HG02943 (cell line): Measurements from ENCODE around the gene NIM1K.
"Not testable (repeated sequence)": the region's sequence is repeated elsewhere in the genome, so short reads cannot be mapped to it uniquely, and the experiment has no call there.

Experiments used
- ATAC-seq: cut with Tn5 transposase; IDR thresholded peaks from one replicate; pipeline ENCODE4 v1.9.1; 2021; ENCODE audit warnings: mild to moderate bottlenecking, low read depth, moderate library complexity; ENCODE audit not compliant: unreplicated experiment

Gene NIM1K

DNA sequence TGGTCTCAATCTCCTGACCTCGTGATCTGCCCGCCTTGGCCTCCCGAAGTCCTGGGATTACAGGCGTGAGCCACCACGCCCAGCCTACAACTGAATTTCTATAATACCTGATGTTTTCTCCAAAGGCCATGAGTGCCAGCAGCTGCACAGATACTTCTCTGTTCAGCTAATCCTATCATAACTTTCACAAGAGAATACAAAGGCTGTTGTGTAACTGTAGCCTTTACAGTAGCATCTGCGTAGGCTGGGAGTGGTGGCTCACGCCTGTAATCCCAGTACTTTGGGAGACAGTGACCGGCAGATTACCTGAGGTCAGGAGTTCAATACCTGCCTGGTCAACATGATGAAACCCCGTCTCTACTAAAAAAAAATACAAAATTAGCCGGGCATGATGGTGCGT is 8.9 kb upstream of the NIM1K start:
- not testable (repeated sequence) for ATAC-seq

DNA sequence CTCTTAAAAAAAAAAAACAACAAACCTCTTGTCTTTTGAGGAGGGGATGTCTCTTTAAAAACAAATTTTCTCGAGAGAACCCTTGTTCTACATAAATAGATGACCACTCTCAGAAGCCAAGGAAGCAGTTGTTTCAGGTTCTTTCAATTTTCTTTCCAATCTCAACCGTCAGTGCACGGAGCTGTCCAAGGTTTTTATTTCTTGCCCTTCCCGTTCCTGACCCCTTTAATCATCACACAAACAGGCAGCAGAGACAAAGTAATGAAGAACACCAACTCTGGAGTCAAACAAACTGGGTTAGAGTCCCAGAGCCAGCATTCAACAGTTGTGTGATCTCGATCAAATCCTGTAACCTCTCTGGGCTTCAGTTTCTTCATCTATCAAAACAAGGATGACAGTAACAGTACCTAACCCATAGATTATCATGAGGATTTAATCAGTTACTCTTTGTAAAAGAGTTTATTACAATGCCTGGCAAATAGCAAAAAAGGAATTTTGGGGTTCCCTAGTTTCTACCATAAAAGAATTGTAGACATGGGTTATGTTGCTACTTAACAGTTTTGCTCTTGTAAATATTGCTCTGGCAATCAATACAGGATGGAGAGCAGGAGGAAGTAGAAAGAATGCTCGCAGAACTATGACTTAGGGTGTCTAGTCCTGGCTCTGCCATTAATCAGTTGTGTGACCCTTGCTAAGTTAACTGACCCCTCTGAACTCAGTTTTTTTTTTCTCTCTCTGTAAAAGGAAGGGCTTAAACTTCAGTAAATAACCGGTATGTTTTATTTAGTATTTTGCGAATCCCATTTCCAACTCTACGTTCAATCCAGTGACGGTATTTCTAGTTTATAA is 1.0 kb upstream of the NIM1K start:
- no peak for ATAC-seq

DNA sequence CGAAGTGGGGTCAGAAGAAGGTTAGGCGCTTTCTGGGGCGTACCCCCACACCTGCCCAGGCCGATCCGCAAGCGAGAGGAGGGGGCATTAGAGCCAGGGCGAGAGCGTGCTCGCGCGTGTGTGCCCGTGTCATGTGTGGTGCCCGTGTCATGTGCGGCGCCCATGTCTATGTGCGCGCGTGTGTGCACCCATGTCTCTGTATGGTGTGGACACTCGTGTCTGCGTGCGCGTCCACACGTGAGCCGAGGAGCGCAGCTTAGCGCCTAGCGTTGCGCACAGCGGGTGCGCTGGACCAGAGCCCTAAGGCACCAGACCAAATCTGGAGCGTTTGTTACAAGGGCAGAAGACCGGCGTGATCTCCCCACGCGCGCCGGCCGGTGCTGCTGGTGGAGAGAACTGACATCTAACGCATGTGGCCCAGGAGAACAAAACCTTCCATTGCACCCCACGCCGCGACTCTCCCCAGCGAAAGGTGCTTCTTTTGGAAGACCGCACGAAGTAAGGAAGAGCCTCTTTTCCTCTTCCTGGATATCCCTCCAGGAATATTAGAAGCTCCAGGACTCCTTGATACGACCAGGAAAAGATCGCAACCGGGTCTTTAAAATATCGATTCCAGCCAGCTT is 644 bp downstream of the NIM1K start:
- peak; percentile 23 for ATAC-seq

DNA sequence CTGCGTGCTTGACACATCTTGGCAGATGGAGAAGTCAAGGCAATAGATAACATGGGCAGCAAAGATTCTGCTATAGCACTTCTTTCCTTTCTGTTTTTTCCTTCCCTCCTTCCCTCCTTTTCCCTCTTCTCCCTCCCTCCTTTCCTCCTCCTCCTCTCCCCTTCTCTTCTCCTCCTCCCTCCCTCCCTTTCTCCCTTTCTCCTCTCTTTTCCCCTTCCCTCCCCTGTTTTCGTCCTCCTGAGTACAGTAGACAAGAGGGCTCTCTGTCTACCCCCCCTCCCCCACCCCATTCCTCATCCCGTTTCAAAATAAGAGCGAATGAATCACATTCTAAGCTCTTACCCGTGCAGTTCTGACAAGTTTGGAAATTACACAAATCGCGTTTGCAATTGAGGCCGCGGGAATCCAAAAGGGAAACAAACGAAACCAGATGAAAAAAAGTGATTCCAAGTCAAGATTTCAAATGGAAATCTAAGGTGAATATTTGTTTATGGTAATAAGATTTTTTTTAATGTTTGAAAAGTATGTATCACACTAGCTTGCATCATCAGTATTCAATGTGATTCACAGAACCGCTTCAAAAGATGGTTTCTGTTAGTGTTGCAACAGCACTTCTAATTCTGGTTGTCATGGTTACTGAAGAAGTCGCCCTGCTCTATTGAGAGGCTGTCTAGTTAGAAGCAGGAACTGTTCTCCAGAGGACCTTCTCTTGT is 1.3 kb downstream of the NIM1K start:
- ATAC-seq = peak; percentile 35

DNA sequence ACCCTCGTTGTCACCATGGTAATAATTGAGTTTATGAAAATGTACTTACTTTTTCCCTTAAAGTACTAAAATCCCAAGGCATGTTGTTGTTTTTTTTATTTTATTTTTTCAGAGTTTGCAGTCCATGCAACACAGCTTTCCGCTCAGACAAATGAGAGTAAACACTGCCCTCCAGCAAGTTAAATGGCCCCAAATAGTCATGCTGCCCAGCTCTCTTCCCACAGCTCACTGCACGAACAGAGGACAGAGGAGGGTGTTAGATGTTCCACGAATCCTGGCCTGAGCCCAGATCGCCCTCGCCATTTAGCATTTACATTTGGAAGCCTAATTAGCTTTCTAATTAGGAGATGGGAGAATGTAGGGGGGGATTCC is 1.9 kb downstream of the NIM1K start:
- ATAC-seq = no peak

DNA sequence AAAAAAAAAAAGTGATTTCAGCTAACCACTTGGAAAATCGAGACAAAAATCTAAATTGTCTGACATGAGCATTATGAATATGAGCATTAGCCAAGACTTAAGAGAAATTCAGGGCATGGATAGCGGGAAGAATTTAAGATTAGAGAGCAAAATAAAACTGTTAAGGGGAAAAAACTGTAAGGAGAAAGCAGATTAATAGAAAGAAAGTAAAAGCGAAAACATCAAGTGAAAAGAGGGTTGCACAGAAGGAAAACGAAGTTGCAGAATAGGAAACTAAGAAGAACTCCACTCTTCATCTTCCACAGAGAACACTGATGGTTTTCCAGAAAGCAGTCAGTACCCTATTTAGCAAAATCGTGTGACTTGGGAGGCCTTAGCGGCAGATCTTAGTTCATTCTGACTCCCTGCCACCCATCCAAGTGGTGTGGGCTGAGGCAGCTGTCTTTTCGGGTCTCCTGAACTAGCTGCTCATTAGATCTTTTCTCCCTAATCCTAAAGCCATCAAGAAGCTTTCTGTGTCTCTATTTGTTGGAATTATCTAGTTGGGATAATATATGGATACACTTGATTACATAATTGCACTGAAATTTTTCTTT is 3.7 kb downstream of the NIM1K start:
- ATAC-seq = no peak

DNA sequence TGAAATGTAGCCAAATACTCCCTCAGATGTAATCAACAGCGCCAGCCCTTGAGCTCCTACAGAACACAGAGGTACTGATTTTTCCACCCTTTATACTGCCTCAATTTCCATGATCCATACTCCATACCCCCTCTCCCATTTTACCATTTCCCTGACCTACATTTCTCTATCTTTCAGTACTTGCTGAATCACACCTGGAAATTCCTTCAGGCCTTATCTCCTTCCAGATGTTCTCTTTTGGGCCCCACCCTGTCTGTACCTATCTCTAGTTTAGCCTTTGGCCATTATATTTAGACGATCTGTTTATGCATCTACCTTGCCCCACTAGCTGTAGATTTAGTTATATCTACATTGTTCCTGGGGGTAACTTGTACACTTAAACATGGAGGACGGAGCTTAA is 5.5 kb downstream of the NIM1K start:
- ATAC-seq = no peak

DNA sequence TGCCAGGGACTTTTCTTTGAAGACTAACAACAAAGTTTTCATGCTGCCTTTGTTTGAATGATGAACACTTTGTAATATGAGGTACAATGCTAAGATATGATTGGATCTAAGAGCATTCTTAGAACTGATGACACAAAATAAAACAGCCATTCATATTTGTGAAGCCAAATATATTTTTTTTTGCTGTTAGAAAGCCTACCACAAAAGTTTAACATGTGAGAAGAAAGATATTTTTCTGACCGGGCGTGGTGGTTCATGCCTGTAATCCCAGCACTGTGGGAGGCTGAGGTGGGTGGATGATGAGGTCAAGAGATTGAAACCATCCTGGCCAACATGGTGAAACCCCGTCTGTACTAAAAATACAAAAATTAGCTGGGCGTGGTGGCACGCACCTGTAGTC is 9.4 kb downstream of the NIM1K start:
- not testable (repeated sequence) for ATAC-seq

DNA sequence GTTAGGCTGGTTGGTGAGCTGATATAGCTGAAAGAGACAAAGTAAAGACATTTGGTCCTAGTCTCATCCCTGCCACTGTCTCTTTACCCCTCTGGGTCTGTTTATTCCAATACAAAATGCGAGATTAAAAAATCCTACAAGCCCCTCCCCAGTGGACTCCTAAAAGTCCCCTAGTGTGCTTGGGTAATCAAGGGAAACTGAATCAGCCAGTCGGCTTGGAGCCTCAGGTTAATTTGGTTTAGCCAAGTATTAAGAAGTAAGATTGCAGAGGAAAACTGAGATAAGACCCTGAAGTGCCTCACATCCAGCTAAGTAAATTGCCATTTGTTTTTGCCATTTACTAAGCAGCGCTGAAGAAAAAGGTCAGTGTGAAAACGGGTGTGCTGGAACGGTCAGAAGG is 10.4 kb downstream of the NIM1K start:
- ATAC-seq = no peak

DNA sequence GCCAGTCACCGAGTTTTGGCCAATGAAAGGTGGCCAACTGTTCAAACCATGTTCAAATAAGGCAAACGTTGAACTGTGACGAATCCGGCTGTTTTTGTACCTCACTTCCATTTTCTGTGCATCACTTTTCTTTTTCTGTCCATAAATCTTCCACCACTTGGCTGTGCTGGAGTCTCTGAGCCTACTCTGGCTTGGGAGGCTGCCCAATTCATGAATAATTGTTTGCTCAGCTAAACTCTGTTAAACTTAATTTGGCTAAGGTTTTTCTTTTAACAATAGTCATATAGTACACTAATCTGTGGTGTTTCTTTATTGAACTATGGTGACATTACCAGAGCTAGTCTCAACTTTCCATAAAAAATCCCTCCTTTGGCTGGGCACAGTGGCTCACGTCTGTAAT is 11.3 kb downstream of the NIM1K start:
- ATAC-seq = no peak

DNA sequence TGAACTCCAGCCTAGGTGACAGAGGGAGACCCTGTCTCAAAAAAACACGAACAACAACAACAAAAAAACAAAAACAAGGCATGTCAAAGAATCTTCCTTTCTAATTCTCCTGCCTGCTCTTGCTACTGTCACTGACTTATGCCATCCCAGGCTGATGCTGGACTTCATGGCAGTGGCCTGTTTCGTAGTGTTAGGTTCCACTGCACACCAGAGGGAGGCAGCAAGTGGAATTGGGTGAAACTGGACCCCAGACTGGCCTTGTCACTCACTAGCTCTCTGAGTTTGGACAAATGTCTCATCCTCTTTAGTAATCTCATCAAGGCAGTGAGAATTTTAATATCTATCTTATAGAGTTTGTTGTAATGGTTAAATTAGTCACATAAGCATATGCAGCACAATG is 12.9 kb downstream of the NIM1K start:
- ATAC-seq = no peak

DNA sequence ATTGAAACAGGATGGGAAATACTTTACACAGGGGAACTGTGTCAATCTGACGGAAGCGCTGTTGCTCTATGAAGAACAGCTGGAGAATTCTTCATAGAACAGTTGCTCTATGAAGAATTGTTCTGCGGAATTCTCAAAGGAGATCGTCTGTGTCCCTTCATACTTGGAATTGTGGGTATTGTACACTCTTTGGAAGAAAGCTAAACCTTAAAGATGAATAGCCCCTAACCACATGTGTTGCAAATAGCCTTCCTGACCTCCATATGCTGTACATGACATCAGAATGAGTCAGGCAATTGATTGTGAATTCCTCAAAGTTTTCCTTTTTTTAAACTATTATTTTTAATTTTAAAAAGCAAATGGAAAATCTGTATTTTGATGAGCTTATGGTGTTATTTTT is 15.6 kb downstream of the NIM1K start:
- no peak for ATAC-seq

DNA sequence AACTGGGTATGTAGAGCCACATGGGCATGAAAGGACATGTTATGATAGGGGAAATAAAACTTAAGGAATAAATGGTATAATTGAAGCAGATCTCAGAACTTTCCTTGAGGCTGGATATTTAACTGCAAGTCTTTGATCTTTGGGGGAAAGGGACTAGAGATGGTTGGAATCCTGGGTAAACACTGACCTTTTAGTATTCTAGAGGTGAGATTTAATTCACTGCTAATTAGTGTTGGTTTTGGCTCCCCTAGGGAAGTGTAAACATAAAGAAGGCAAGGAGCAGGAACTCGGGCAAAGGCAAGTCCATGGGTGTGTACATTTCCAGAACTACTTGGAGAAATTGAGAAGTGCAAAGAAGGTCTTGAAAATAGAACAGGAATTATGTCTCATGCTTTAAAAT is 16.6 kb downstream of the NIM1K start:
- no peak for ATAC-seq

DNA sequence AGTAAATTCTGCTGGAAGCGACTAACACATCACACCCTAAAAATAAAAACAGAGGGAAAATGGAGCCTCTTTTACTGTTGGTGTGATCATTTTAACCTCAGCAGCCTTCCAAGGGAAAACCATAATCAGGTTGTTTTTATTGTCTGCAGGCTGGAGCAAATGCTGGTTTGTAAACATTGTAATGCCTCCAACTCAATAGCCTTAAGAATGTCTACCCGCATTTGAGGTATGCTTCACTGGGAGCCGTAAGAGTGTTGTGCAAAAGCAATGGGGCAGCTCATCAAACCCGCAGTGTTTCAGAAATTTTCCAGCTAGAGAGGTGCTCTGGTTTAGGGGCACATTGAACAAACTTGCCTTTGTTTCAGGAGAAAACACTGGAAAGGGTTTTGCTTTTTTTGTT is 17.0 kb downstream of the NIM1K start:
- no peak for ATAC-seq

DNA sequence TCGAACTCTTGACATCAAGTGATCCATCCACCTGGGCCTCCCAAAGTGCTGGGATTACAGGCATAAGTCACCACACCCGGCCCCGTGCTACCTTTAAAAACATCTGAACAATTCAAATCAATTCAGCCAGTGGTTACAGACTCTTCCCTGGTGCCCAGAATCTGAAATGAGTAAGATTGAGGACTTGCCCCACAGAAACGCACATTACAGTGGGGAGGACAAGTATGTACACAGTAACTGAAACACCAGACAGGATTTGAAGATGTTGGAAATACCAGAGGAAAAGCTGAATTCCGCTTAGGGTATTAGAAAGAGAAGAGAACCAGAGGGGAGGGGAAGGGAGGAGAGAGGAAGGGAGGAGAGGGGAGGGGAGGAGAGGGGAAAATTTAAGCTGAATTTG is 17.8 kb downstream of the NIM1K start:
- no peak for ATAC-seq

DNA sequence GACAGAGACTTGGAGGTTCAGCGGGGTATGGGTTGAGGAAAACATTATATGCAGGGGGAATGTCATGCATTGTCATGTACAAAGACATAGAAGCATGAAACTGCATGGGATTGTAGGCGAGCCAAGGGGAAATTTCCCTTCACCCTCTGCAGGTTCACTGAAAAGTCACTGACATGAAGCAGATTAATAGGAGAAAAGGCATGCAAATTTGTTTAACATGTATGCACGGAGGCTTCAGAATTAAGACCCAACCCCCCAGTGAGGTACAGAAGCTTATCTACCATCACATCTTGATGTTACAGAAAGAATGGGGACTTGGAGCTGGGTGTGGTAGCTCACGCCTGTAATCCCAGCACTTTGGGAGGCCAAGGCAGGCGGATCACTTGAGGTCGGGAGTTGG is 18.5 kb downstream of the NIM1K start:
- no peak for ATAC-seq

DNA sequence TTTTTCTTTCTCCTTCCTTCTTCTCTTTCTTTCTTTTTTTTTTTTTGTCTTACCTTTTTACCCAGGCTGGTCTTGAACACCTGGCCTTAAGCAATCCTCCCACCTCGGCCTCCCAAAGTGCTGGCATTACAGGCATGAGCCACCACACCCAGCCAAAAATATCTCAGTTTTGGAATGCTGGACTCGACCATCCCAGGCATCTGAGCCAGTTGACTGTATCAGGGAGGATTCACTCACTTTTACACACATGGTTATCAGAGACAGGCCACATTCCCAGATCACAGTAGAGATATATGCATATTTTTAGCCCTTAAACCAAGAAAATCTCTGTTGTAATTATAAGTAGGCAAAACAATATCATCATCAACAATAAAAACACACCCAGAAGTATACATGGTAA is 21.9 kb downstream of the NIM1K start:
- ATAC-seq = no peak

DNA sequence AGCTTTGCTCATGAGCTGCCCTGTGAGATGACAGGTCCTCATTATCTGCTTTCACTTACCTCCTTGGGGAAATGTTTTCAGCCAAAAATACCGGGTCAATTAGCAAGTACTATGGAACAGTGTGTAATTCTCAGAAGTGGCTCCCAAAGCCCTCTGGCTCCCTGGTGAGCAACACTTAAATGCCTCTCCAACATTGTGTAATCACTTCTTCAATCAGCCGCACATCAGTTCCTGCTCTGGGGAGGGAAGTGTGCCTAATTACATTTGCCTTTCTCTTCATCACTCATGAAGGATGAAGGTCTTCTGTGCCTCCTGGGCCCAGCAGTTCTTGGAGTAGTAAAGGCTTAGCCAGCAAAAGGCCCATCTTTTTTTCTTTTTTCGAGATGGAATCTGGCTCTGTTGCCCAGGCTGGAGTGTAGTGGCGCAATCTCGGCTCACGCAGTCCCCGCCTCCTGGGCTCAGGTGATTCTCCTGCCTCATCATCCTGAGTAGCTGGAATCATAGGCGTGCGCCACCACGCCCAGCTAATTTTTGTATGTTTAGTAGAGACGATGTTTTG is 23.1 kb downstream of the NIM1K start:
- ATAC-seq = no peak

DNA sequence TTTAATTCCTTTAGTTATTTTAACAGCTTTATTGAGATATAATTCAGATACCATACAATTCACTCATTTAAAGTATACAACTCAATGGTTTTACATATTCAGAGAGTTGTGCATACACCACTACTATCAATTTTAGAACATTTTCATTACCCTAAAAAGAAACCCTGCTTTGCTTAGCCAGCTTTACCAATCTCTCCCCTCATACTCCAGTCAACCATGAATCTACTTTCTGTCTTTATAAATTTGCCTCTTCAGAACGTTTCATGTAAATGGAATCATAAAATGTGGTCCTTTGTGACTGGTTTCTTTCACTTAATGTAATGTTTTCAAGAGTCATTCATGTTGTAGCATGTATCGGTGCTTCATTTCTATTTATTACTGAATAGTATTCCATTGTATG is 24.9 kb downstream of the NIM1K start:
- ATAC-seq = no peak

DNA sequence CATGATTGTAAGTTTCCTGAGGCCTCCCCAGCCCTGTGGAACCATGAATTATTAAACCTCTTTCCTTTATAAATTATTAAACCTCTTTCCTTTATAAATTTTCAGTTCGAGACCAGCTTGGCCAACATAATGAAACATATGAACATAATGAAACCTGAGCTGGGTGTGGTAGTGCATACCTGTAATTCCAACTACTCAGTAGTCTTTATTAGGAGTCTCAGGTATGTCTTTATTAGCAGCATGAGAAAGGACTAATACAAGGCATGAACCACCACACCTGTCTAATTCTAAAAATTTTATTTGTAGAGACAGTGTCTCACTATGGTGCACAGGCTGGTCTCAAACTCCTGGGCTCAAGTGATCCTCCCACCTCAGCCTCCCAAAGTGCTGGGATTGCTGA is 27.1 kb downstream of the NIM1K start:
- no peak for ATAC-seq

DNA sequence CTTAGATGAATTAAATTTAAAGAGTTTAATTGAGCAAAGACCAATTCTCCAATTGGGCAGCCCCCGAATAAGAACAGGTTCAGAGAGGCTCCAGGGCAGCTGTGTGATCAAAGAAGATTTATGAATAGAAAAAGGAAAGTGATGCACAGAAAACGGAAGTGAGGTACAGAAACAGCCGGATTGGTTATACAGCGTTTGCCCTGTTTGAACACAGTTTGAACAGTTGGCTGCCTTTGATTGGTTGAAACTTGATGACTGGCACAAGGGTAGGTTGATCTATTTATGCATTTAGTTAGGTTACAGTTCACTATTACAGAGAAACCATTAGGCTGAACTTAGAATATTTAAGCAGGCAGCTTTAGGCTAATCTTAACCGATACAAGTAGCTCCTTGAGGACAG is 29.5 kb downstream of the NIM1K start:
- no peak for ATAC-seq
